ENCODE results near the gene PLD3. TPM values are rescaled to one million over a fixed set of nuclear protein-coding genes. Genes with fewer than 3 reads are reported as not detected.
"Not testable (repeated sequence)": the region's sequence is repeated elsewhere in the genome, so short reads cannot be mapped to it uniquely, and the experiment has no call there.

Gene PLD3
- total RNA-seq, 6 experiments from 2014 or later = 84.7 to 197 (median 113) TPM

GRCh38 chr19:40407714-40408597, 59.5 kb downstream of the PLD3 start:
- no peaks in the 10 kb centered on the region for H3K27me3 ChIP-seq

GRCh38 chr19:40408598-40408925, 60.1 kb downstream of the PLD3 start:
- DNase-seq; ATAC-seq; H3K9me3 ChIP-seq; intact Hi-C loops (cut with DNase I); H3K27me3 ChIP-seq; H3K36me3 ChIP-seq; H3K4me1 ChIP-seq; H3K4me3 ChIP-seq; H3K27ac ChIP-seq: not testable (repeated sequence)
- WGBS (ENCODE audit: insufficient coverage, low coverage, low lambda C conversion rate, missing lambda C conversion rate) = 100% methylated on average over 1 of the region's 8 CpGs

More at GRCh38 chr19:40407714-40408597, 59.5 kb downstream of the PLD3 start:
- Histone ChIP-seq H3K36me3 (no peaks in the 10 kb centered on the region), H3K27ac (no peak overlapping the region), H3K4me3 (no peak overlapping the region), H3K9me3 (no peaks in the 10 kb centered on the region), H3K4me1 (no peaks in the 10 kb centered on the region)
- intact Hi-C loops (cut with DNase I) = no loop called here
- ATAC-seq (no peak), DNase-seq (no peak)
- TF ChIP-seq CTCF (IDR thresholded peaks at IDR 0.05) (no peak), POLR2A (IDR thresholded peaks at IDR 0.05) (no peak)
- 67% methylated on average over 13 of the region's 22 CpGs for WGBS (ENCODE audit: insufficient coverage, low coverage, low lambda C conversion rate, missing lambda C conversion rate)

- DNase-seq (no peak), ATAC-seq (no peak)
- Histone ChIP-seq H3K9me3 (no peaks in the 10 kb centered on the region), H3K27ac (no peak overlapping the region), H3K36me3 (no peaks in the 10 kb centered on the region), H3K4me3 (no peak overlapping the region), H3K4me1 (no peaks in the 10 kb centered on the region), H3K27me3 (no peaks in the 10 kb centered on the region)
- WGBS (ENCODE audit: insufficient coverage, low coverage, low lambda C conversion rate, missing lambda C conversion rate) = 20% methylated on average over 1 of the region's 9 CpGs
- intact Hi-C loops (cut with DNase I) = no loop called here
- TF ChIP-seq CTCF (IDR thresholded peaks at IDR 0.05) = no peak
- TF ChIP-seq POLR2A (IDR thresholded peaks at IDR 0.05) = no peak
Measured at GRCh38 chr19:40410030-40410389, 61.5 kb downstream of the PLD3 start.

GRCh38 chr19:40411125-40411842, 62.8 kb downstream of the PLD3 start:
- peak; percentile 16 to 30 (median 22) for ATAC-seq
- H3K4me3 ChIP-seq = no peak overlapping the region
- no peak overlapping the region for H3K27ac ChIP-seq

More at GRCh38 chr19:40411125-40411842, 62.8 kb downstream of the PLD3 start:
- DNase-seq = no peak
- H3K36me3 ChIP-seq = no peaks in the 10 kb centered on the region
- 46% methylated on average over 6 of the region's 16 CpGs for WGBS (ENCODE audit: insufficient coverage, low coverage, low lambda C conversion rate, missing lambda C conversion rate)
- H3K9me3 ChIP-seq = no peaks in the 10 kb centered on the region
- no peak for TF ChIP-seq CTCF (IDR thresholded peaks at IDR 0.05)
- TF ChIP-seq POLR2A (IDR thresholded peaks at IDR 0.05) = no peak
- intact Hi-C loops (cut with DNase I) = no loop called here
- H3K27me3 ChIP-seq = no peaks in the 10 kb centered on the region
- H3K4me1 ChIP-seq = no peaks in the 10 kb centered on the region

All from right lobe of liver (tissue), 6 donors.